K562 (cell line): ENCODE measurements around the gene TRAPPC2L. TPM values are rescaled to one million over a fixed set of nuclear protein-coding genes. Genes with fewer than 3 reads are reported as not detected.

Experiments used
- ATAC-seq: fragments of 200-7000 bp; cut with Tn5 transposase; 3 replicates; pipeline ENCODE4 v1.9.1; 2020; ENCODE audit warnings: moderate library complexity
- BruUV-seq: library from RNA; stranded (reverse); fragments of 400-500 nt; replicated peaks from 2 replicates; lab custom pipeline; 2021; lab: Mats Ljungman, UMichigan
- CTCF ChIA-PET: fragments of 300-600 bp; formaldehyde crosslinking; extraction: SDS; loops from one replicate; lab custom pipeline; 2021; ENCODE audit warnings: low intra/inter-chr PET ratio; lab: Yijun Ruan, JAX
- POLR2A ChIA-PET: fragments of 300-600, 350-650 bp; sonication (Branson Sonifier 250); formaldehyde crosslinking; extraction: SDS; loops from one replicate; lab custom pipeline; 2021; ENCODE audit warnings: antibody characterized with exemption, inconsistent platforms; lab: Yijun Ruan, JAX
- DNase-seq, 4 experiments: peaks; one replicate each; pipeline versions ENCODE4 v3.0.0 to v3.0.0-alpha.2; 2011 to 2018; ENCODE audit warnings: low spot score in 3 of 4, mixed read lengths in 3 of 4; ENCODE audit errors: extremely low read depth in 1 of 4
- FAIRE-seq: peaks from 2 replicates; lab custom pipeline; 2011; peaks lifted over from hg19 to GRCh38; lab: Jason Lieb, UNC
- H2AFZ ChIP-seq: 2 replicates; pipeline ENCODE4 v1.6.0; 2011; ENCODE audit warnings: low read depth, low read length, control low read depth, inconsistent platforms
- H3K27ac ChIP-seq: fragments of 200-600 bp; 3 replicates; pipeline ENCODE4 v1.8.0; 2011; ENCODE audit warnings: low read depth, mild to moderate bottlenecking, control low read depth, inconsistent platforms, low read length, moderate library complexity, mixed read lengths; ENCODE audit errors: extremely low read depth
- H3K27me3 ChIP-seq, 2 experiments: fragments of 300-600 bp in 1 of 2; 2 replicates in 1 of 2; 3 replicates in 1 of 2; pipeline versions ENCODE4 v1.6.0 to v1.8.0; 2011; ENCODE audit warnings: inconsistent platforms in 2 of 2, low read length in 2 of 2, mild to moderate bottlenecking in 1 of 2, mixed read lengths in 1 of 2, moderate library complexity in 1 of 2; ENCODE audit not compliant: control insufficient read depth in 2 of 2, insufficient read depth in 2 of 2
- H3K36me3 ChIP-seq: fragments of 300-600 bp; 3 replicates; pipeline ENCODE4 v1.8.0; 2011; ENCODE audit warnings: mild to moderate bottlenecking, low read length, inconsistent platforms; ENCODE audit not compliant: control insufficient read depth, insufficient read depth
- H3K4me1 ChIP-seq, 2 experiments: fragments of 200-600 bp in 1 of 2; replicated peaks in 1 of 2; 2 replicates in 1 of 2; 3 replicates in 1 of 2; pipeline versions ENCODE4 v1.5.1 to v1.8.0; 2011; ENCODE audit warnings: inconsistent platforms in 2 of 2, low read length in 2 of 2, mild to moderate bottlenecking in 1 of 2, mixed read lengths in 1 of 2, moderate library complexity in 1 of 2; ENCODE audit not compliant: control insufficient read depth in 2 of 2, insufficient read depth in 2 of 2
- H3K4me2 ChIP-seq: 2 replicates; pipeline ENCODE4 v1.6.1; 2011; ENCODE audit warnings: low read length, control low read depth, inconsistent platforms, mixed read lengths; ENCODE audit not compliant: insufficient read depth
- H3K4me3 ChIP-seq: fragments of 200-600 bp; sonication (generic), shearing (Covaris generic); 2 replicates; pipeline ENCODE4 v1.5.1; 2016; ENCODE audit warnings: control low read depth, inconsistent platforms
- H3K79me2 ChIP-seq: fragments of 200-600 bp; 3 replicates; pipeline ENCODE4 v1.8.0; 2011; ENCODE audit warnings: low read length, inconsistent platforms; ENCODE audit not compliant: control insufficient read depth, insufficient read depth
- H3K9ac ChIP-seq, 2 experiments: 2 replicates each; pipeline versions ENCODE4 v1.6.0 to v1.6.1; 2011; ENCODE audit warnings: low read depth in 2 of 2, low read length in 2 of 2, control low read depth in 1 of 2, inconsistent platforms in 1 of 2, mild to moderate bottlenecking in 1 of 2, mixed read lengths in 1 of 2; ENCODE audit not compliant: insufficient read depth in 1 of 2
- H3K9me1 ChIP-seq: one replicate; pipeline ENCODE4 v1.6.0; 2011; ENCODE audit warnings: inconsistent platforms, mild to moderate bottlenecking, low read length, moderate library complexity; ENCODE audit not compliant: control insufficient read depth, insufficient read depth
- H3K9me3 ChIP-seq: replicated peaks from 2 replicates; pipeline ENCODE4 v1.5.1; 2011; ENCODE audit warnings: low read depth, low read length, inconsistent platforms; ENCODE audit not compliant: control insufficient read depth, insufficient read depth
- H4K20me1 ChIP-seq: replicated peaks from 2 replicates; pipeline ENCODE4 v1.6.1; 2011; ENCODE audit warnings: low read length, inconsistent platforms, mixed read lengths; ENCODE audit not compliant: control insufficient read depth, insufficient read depth
- POLR2G ChIP-seq: fragments of 200-400 bp; formaldehyde crosslinking; IDR thresholded peaks from 2 replicates; pipeline ENCODE4 v1.6.1; 2017; ENCODE audit warnings: low read depth, mild to moderate bottlenecking, antibody characterized with exemption, low read length, moderate library complexity
- RBFOX2 ChIP-seq: fragments of 200-400 bp; formaldehyde crosslinking; IDR thresholded peaks from 2 replicates; pipeline ENCODE4 v1.6.1; 2017; ENCODE audit warnings: low read depth, mild to moderate bottlenecking, low read length, moderate library complexity
- WGBS: fragments of 100-300 bp; shearing (Covaris generic); methylation state at CpG from one replicate; pipeline ENCODE4 v1.1.6; 2016; ENCODE audit warnings: low coverage, mixed read lengths; ENCODE audit not compliant: insufficient coverage; ENCODE audit errors: missing lambda C conversion rate; 5-methylcytosine and 5-hydroxymethylcytosine counted together
- in situ Hi-C: fragments of 300-500 bp; cut with MboI; formaldehyde crosslinking; loops from 4 replicates; pipeline ENCODE4 v1.15.0; 2018; ENCODE audit warnings: inconsistent platforms, mixed read lengths
- intact Hi-C: fragments of 100-400 bp; cut with micrococcal nuclease; formaldehyde crosslinking; loops from 2 replicates; pipeline ENCODE4 v1.14.2; 2022
- polyA plus RNA-seq, 8 experiments: library from polyadenylated mRNA; depleted of rRNA in 4 of 8; stranded (reverse) in 5 of 8; unstranded in 3 of 8; fragments of >200 nt; fragmentation: Nextera tagmentation in 2 of 8; fragmentation: Illumina TruSeq in 1 of 8; extraction: Ambion mirVana in 2 of 8; extraction: Trizol in 1 of 8; gene quantifications; 2 replicates each; pipeline versions ENCODE4 v1.2.1 to v1.2.3, GENCODE V29; 2011 to 2014; ENCODE audit warnings: inconsistent platforms in 1 of 8, missing spikeins in 1 of 8
- total RNA-seq, 7 experiments: library from RNA; depleted of rRNA in 6 of 7; stranded (reverse); fragments of >200 nt in 6 of 7; fragmentation: Illumina TruSeq in 2 of 7; extraction: Trizol in 2 of 7; gene quantifications; 2 replicates each; pipeline versions ENCODE4 v1.2.1 to v1.2.3, GENCODE V29; 2011 to 2021; ENCODE audit warnings: low replicate concordance in 1 of 7
- TF ChIP-seq, protein P1 (sequence below): sonication (generic); formaldehyde crosslinking; IDR thresholded peaks from 2 replicates; pipeline ENCODE4 v1.8.0; 2022; ENCODE audit warnings: missing genetic modification reagents, mild to moderate bottlenecking, moderate library complexity, borderline replicate concordance
- TF ChIP-seq, protein P2 (sequence below): fragments of 450-650 bp; IDR thresholded peaks from one replicate; pipeline ENCODE4 v1.6.1; 2018; ENCODE audit warnings: mild to moderate bottlenecking, moderate library complexity; ENCODE audit not compliant: partially characterized antibody

Gene TRAPPC2L
- total and polyA plus RNA-seq, 9 of the 15 experiments (the other 6 are each of a cell fraction or from before 2014, with no cell fraction given) = 60.4 to 398 (median 97.5) TPM

DNA sequence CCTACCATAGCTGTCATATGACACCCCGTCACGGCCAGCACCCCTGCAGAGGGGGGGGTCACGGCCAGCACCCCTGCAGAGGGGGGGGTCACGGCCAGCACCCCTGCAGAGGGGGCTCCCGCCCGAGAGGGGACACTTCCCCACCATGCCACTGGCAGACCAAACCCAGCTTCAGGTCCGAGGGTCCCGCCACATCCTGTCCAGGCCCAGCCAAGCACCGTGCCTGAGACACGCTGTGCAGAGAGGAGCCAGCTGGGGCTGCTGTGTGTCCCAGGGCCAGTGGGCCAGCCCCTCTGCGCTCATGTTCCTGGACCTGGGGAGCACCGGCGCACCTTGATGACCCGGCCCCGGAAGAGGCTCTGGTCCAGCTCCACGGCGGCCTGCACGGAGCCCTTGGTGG is 7.6 kb downstream of the TRAPPC2L start:
- WGBS = 60% methylated on average over 4 of the region's 18 CpGs
- H2AFZ ChIP-seq = no peak overlapping the region
- H4K20me1 ChIP-seq = 0 out of 2 replicates have a peak, but pooled peaks cover 4% of the 10 kb centered on the region
- no peaks in the 10 kb centered on the region for H3K79me2 ChIP-seq
- H3K27me3 ChIP-seq = no peaks in the 10 kb centered on the region
- peak; percentile 60; the same call in 1 of the 2 replicates for TF ChIP-seq POLR2G
- TF ChIP-seq, protein P1, sequence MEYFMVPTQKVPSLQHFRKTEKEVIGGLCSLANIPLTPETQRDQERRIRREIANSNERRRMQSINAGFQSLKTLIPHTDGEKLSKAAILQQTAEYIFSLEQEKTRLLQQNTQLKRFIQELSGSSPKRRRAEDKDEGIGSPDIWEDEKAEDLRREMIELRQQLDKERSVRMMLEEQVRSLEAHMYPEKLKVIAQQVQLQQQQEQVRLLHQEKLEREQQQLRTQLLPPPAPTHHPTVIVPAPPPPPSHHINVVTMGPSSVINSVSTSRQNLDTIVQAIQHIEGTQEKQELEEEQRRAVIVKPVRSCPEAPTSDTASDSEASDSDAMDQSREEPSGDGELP = peak; percentile 42; the same call in 1 of the 2 replicates
- TF ChIP-seq, protein P2, sequence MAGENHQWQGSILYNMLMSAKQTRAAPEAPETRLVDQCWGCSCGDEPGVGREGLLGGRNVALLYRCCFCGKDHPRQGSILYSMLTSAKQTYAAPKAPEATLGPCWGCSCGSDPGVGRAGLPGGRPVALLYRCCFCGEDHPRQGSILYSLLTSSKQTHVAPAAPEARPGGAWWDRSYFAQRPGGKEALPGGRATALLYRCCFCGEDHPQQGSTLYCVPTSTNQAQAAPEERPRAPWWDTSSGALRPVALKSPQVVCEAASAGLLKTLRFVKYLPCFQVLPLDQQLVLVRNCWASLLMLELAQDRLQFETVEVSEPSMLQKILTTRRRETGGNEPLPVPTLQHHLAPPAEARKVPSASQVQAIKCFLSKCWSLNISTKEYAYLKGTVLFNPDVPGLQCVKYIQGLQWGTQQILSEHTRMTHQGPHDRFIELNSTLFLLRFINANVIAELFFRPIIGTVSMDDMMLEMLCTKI = no peak
- TF ChIP-seq RBFOX2 = peak; percentile 10; the same call in 1 of the 2 replicates
- no peak for DNase-seq
- peaks cover 26% of the 10 kb centered on the region; the same call in 2 of the 3 replicates for H3K36me3 ChIP-seq
- no peaks in the 10 kb centered on the region for H3K9me3 ChIP-seq
- H3K9ac ChIP-seq = peak overlapping the region in 1 of 2 experiments; percentile 71; a peak in 1 of 4 replicates
- POLR2A ChIA-PET = interaction anchor here (0.6 to 1.7 kb wide), 4 partner anchors 13 to 227 kb away, joined by 3 to 5 read pairs (median 4); no protein-coding TSS in a partner anchor
- H3K9me1 ChIP-seq = no peaks in the 10 kb centered on the region
- no peak overlapping the region for H3K27ac ChIP-seq
- no TSS peak for BruUV-seq
- H3K4me3 ChIP-seq = no peak overlapping the region
- peaks cover 0 to 61% of the 10 kb centered on the region in 2 experiments; a peak in 2 of 5 replicates for H3K4me1 ChIP-seq
- in situ Hi-C loops = no loop called here
- peak; percentile 19; the same call in 1 of the 3 replicates for ATAC-seq
- FAIRE-seq = no peak
- no peak overlapping the region for H3K4me2 ChIP-seq
- CTCF ChIA-PET = no interaction called here
- intact Hi-C loops = no loop called here
